Activated CD4-positive, alpha-beta T cell treated with anti-CD3 and anti-CD28 coated beads, Interleukin-2, amount 10 ng/mL, durations not matched to agents 24 days and 14 days (primary cell): Measurements from ENCODE around the gene MLF1. TPM values are rescaled to one million over a fixed set of nuclear protein-coding genes. Genes with fewer than 3 reads are reported as not detected.

Source experiments
- DNase-seq: peaks from one replicate; pipeline ENCODE4 v3.0.0; 2022
- H3K27ac Mint-ChIP-seq: one replicate; pipeline ENCODE4 v1.8.0; 2022; ENCODE audit warnings: mild to moderate bottlenecking, mixed read lengths
- H3K27me3 Mint-ChIP-seq: one replicate; pipeline ENCODE4 v1.8.0; 2022; ENCODE audit warnings: mixed read lengths
- H3K36me3 Mint-ChIP-seq: one replicate; pipeline ENCODE4 v1.8.0; 2022; ENCODE audit warnings: low read depth, mild to moderate bottlenecking, mixed read lengths
- H3K4me1 Mint-ChIP-seq: one replicate; pipeline ENCODE4 v1.8.0; 2021; ENCODE audit warnings: mixed read lengths
- H3K4me3 Mint-ChIP-seq: one replicate; pipeline ENCODE4 v1.8.0; 2022; ENCODE audit warnings: mild to moderate bottlenecking, moderate library complexity, mixed read lengths
- H3K9me3 Mint-ChIP-seq: one replicate; pipeline ENCODE4 v1.8.0; 2021; ENCODE audit warnings: mixed read lengths
- intact Hi-C: fragments of 100-400 bp; cut with micrococcal nuclease; formaldehyde crosslinking; loops from one replicate; pipeline ENCODE4 v1.15.1; 2023
- total RNA-seq: library from RNA; stranded (reverse); gene quantifications from 2 replicates; pipeline ENCODE4 v1.2.3, GENCODE V29; 2022

Gene MLF1
- total RNA-seq, 1 donor from 2014 or later = 0.77 TPM

DNA sequence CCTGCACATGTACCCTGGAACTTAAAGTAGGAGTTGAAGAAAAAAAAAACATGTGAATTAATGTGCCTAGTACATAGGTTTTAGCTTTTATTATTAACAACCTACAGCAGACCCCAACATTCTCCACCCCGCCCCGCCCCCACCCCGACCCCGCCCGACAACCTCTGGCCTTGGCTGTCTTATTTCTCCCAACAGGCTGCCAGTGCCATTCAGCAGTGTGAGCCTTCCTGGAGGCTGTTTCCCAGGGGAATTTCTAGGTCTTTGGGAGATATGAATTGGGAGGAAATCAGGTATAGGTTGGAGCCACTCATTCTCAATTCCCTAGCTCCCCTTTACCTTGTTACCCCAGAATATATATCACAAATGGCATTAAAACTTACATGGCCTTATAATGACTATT is 8.3 kb upstream of the MLF1 start:
- no peaks in the 10 kb centered on the region for H3K9me3 Mint-ChIP-seq
- H3K4me1 Mint-ChIP-seq = no peaks in the 10 kb centered on the region
- no peak overlapping the region for H3K4me3 Mint-ChIP-seq
- no peaks in the 10 kb centered on the region for H3K36me3 Mint-ChIP-seq
- DNase-seq = no peak
- no peaks in the 10 kb centered on the region for H3K27me3 Mint-ChIP-seq
- no peak overlapping the region for H3K27ac Mint-ChIP-seq
- intact Hi-C loops = no loop called here

DNA sequence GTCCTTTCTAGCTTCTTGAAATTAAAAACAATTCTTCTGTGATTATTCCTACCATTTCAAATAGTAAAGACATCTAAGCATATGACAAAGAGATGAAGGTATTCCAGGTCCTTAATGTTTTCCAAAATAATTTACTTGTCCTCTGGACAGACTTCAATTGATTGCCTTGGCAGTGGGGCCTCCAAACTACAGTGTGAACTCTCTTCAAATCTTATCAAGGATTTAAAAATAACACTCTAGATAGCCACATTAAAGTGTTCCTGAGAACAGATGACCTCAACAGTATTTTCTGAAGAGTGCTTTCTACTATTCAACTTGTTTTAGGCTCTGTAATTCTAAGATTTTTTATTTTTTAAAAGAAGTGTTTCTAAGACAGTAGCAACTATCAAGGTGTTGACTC is 7.9 kb upstream of the MLF1 start:
- H3K36me3 Mint-ChIP-seq = no peaks in the 10 kb centered on the region
- no peak for DNase-seq
- intact Hi-C loops = no loop called here
- no peak overlapping the region for H3K4me3 Mint-ChIP-seq
- H3K27me3 Mint-ChIP-seq = no peaks in the 10 kb centered on the region
- H3K4me1 Mint-ChIP-seq = no peaks in the 10 kb centered on the region
- no peaks in the 10 kb centered on the region for H3K9me3 Mint-ChIP-seq
- H3K27ac Mint-ChIP-seq = no peak overlapping the region

DNA sequence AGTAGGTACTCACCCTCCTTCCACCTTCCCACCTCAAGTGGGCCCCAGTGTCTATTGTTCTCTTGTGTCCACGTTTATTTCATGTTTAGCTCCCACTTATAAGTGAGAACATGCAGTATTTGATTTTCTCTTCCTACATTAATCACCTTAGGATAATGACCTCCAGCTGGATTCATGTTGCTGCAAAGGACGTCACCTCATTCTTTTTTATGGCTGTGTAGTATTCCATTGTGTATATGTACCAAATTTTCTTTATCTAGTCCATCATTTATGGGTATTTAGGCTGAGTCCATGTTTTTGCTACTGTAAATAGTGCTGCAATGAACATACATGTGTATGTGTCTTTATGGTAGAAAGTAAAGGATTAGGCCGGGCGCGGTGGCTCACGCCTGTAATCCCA is 5.9 kb upstream of the MLF1 start:
- Mint-ChIP-seq H3K27me3 (peaks cover 8% of the 10 kb centered on the region), H3K36me3 (no peaks in the 10 kb centered on the region), H3K27ac (no peak overlapping the region), H3K4me3 (no peak overlapping the region), H3K4me1 (no peaks in the 10 kb centered on the region), H3K9me3 (no peaks in the 10 kb centered on the region)
- DNase-seq = no peak
- intact Hi-C loops = no loop called here

DNA sequence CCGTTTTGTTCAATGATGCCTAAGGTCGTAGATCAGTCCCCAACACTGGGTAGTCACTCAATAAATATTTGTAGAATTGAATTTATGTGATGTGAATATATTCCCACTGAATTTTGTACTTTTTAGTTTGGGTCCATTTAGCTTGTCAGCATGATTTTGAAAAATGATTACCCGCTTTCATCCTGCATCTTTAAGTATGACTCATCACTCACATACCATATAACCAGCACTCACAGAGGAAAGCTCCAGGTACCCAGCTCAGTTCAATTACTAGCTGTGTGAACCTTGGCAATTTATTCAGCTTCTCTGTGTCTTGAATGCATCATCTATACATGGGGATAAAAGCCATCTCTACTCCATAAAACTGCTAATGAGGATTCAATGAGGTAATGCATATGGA is 2.2 kb upstream of the MLF1 start:
- Mint-ChIP-seq H3K4me1 (peaks cover 8% of the 10 kb centered on the region), H3K27ac (no peak overlapping the region), H3K4me3 (no peak overlapping the region), H3K9me3 (peaks cover 5% of the 10 kb centered on the region), H3K27me3 (peaks cover 28% of the 10 kb centered on the region), H3K36me3 (no peaks in the 10 kb centered on the region)
- no peak for DNase-seq
- intact Hi-C loops = no loop called here

DNA sequence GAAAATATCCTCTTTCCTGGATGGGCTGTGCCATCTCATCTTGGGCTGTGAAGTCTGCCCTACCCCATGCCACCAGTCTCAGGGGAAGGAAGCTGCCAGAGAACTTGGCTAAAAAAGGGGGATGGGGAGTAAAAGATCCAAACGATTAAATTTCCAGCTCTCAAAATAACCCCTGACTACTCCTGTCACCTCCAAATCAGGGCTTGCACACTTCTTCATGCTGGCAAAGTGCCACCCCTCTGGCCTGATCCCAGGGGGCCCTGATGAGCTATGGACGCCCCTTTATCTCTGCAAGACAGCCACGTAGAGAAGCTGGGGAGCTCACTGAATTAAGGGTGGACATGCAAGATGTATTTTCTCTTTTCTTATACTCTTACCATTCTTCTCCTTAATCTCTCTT is 1.2 kb upstream of the MLF1 start:
- Mint-ChIP-seq H3K4me3 (no peak overlapping the region), H3K27me3 (peaks cover 28% of the 10 kb centered on the region), H3K27ac (no peak overlapping the region), H3K36me3 (no peaks in the 10 kb centered on the region), H3K9me3 (peaks cover 5% of the 10 kb centered on the region), H3K4me1 (peaks cover 8% of the 10 kb centered on the region)
- intact Hi-C loops = loop anchor here (5.0 kb wide), 1 partner anchor 73 kb away; the partner anchor contains the start of gene GFM1
- DNase-seq = no peak

DNA sequence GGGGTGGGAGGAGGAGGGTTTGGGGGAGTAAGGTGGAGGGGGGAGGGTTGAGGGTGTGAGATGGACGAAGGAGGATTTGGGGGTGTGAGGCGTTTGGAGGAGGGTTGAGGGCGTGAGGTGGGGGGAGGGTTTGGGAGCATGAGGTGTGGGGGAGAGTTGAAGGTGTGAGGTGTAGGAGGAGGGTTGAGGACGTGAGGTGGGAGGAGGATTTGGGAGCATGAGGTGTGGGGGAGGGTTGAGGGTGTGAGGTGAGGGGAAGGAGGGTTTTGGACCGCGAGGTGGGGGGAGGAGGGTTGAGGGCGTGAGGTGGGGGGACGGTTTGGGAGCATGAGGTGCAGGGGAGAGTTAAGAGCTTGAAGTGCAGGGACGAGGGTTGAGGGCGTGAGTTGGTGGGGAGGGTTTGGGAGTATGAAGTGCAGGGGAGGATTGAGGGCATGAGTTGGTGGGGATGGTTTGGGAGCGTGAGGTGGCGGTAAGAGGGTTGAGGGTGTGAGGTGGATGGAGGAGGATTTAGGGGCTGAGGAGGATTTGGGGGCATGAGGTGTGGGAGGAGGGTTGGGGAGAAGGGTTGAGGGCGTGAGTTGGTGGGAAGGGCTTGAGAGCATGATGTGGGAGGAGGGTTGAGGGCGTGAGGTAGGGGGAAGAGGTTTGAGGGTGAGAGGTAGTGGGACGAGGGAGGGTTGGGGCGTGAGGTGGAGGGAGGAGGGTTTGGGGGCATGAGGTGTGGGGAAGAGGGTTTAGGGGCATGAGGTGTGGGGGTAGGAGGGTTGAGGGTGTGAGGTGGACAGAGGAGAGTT is 1.2 kb downstream of the MLF1 start:
- DNase-seq = no peak
- H3K4me3 Mint-ChIP-seq = no peak overlapping the region
- H3K27me3 Mint-ChIP-seq = peaks cover 29% of the 10 kb centered on the region
- peaks cover 8% of the 10 kb centered on the region for H3K4me1 Mint-ChIP-seq
- intact Hi-C loops = loop anchor here (5.0 kb wide), 1 partner anchor 70 kb away; the partner anchor contains the start of gene GFM1
- no peaks in the 10 kb centered on the region for H3K36me3 Mint-ChIP-seq
- H3K9me3 Mint-ChIP-seq = peaks cover 5% of the 10 kb centered on the region
- H3K27ac Mint-ChIP-seq = no peak overlapping the region

DNA sequence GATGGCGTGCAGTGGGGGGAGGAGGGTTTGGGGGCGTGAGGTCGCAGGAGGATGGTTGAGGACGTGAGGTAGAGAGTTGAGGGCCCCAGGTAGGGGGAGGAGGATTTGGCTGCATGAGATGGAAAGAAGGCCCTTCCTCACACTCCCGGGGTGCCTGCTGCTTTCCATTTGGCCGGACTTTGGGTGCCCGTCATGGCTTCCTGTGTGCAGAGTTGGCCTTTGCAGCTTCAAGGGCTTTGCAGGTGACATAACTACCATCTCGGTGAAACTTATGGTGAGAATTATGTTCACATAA is 1.7 kb downstream of the MLF1 start:
- intact Hi-C loops = loop anchor here (5.0 kb wide), 1 partner anchor 70 kb away; the partner anchor contains the start of gene GFM1
- H3K4me1 Mint-ChIP-seq = peaks cover 8% of the 10 kb centered on the region
- peaks cover 29% of the 10 kb centered on the region for H3K27me3 Mint-ChIP-seq
- H3K9me3 Mint-ChIP-seq = peaks cover 5% of the 10 kb centered on the region
- no peak for DNase-seq
- no peak overlapping the region for H3K4me3 Mint-ChIP-seq
- no peaks in the 10 kb centered on the region for H3K36me3 Mint-ChIP-seq
- no peak overlapping the region for H3K27ac Mint-ChIP-seq

DNA sequence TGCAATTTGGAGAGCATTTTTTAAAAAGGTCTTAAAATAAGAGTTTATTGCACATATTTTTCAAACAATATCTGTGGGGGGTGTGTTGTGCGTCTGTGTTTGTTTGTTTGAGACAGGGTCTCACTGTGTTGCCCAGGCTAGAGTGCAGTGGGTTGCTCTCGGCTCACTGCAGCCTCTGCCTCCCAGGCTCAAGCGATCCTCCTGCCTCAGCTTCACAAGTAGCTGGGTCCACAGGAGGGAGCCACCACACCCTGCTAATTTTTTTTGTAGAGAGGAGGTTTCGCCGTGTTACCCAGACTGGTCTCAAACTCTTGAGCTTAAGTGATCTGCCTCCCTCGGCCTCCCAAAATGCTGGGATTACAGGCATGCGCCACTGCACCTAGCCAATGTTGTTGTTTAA is 2.7 kb downstream of the MLF1 start:
- no peak overlapping the region for H3K27ac Mint-ChIP-seq
- no peaks in the 10 kb centered on the region for H3K36me3 Mint-ChIP-seq
- intact Hi-C loops = loop anchor here (5.0 kb wide), 1 partner anchor 69 kb away; the partner anchor contains the start of gene GFM1
- H3K27me3 Mint-ChIP-seq = peaks cover 29% of the 10 kb centered on the region
- DNase-seq = no peak
- H3K9me3 Mint-ChIP-seq = peaks cover 5% of the 10 kb centered on the region
- peaks cover 8% of the 10 kb centered on the region for H3K4me1 Mint-ChIP-seq
- H3K4me3 Mint-ChIP-seq = no peak overlapping the region

DNA sequence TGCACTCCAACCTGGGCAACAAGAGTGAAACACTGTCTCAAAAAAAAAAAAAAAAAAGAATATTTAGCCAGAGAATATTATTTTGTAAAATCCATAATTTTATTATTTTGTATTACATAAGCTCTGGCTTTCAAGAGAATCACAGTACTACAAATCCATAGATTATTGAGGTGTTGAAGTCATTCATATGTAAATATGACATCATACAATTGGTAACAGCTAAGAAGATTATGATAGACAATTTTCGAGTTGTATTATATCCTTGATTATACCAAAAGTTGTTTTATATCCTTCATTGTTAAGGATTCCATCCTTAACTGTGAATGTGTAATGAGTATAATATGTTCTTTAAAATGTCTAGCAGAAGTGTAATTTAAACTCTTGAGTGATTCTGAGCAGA is 3.7 kb downstream of the MLF1 start:
- Mint-ChIP-seq H3K4me3 (no peak overlapping the region), H3K4me1 (peaks cover 8% of the 10 kb centered on the region), H3K9me3 (peaks cover 5% of the 10 kb centered on the region), H3K27me3 (peaks cover 24% of the 10 kb centered on the region), H3K36me3 (no peaks in the 10 kb centered on the region), H3K27ac (no peak overlapping the region)
- DNase-seq = no peak
- intact Hi-C loops = loop anchor here (5.0 kb wide), 1 partner anchor 68 kb away; the partner anchor contains the start of gene GFM1

DNA sequence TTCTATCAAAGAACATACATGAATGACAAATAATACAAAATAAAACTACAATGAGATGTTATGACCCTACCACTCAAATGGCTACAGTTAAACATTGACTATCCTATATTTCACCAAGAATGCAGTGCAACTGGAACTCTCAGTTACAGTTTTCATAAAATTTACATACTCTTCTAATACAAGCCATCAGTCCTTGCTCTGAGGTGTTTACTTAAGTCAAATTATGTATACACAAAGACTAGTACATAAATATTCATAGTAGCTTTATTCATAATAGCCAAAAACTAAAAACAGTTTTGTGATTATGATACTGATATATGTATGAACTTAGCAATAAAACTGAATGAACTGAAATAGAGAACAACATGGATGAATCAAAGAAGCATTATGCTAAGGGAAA is 19.2 kb downstream of the MLF1 start:
- Mint-ChIP-seq H3K27ac (no peak overlapping the region), H3K9me3 (no peaks in the 10 kb centered on the region), H3K27me3 (peaks cover 14% of the 10 kb centered on the region), H3K36me3 (no peaks in the 10 kb centered on the region), H3K4me1 (no peaks in the 10 kb centered on the region), H3K4me3 (no peak overlapping the region)
- intact Hi-C loops = no loop called here
- DNase-seq = no peak

DNA sequence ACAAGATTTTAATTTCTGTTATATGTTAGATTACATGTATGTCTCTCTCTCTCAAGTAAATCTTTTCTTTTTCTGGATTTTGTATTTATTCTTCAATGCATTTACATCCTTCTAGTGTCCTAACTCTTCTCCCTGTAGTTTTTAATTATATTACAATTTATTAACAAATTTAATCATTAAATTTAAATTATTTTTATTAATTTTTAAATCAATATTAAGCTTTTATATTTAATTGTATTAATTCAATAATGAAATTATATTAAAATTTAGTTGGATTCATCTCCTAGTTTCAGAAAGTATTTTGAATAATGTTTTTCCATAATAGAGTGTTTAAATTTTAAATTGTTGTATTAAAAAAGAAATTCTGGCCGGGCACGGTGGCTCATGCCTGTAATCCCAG is 29.8 kb downstream of the MLF1 start:
- Mint-ChIP-seq H3K27ac (no peak overlapping the region), H3K4me3 (no peak overlapping the region), H3K4me1 (no peaks in the 10 kb centered on the region), H3K36me3 (no peaks in the 10 kb centered on the region), H3K27me3 (no peaks in the 10 kb centered on the region), H3K9me3 (no peaks in the 10 kb centered on the region)
- DNase-seq = no peak
- intact Hi-C loops = no loop called here

DNA sequence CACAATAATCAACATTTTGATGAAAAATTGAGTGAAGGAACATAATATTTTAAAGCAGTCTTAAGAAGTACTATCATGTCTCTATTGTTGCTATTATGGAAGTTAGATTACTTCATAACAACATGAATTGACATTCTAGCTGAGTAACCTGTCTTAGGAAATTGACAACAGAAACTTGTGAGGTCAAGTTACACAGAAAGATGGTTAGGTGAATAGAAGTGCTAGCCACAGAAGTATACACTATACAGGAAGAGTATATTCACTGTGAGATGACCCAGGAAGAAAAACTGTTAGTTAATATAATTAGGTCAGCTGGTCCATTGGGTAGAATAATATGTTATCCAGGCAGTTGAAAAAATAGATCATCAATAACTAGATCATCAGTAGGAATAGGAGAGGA is 31.2 kb downstream of the MLF1 start:
- no peak overlapping the region for H3K4me3 Mint-ChIP-seq
- H3K27me3 Mint-ChIP-seq = no peaks in the 10 kb centered on the region
- H3K36me3 Mint-ChIP-seq = no peaks in the 10 kb centered on the region

DNA sequence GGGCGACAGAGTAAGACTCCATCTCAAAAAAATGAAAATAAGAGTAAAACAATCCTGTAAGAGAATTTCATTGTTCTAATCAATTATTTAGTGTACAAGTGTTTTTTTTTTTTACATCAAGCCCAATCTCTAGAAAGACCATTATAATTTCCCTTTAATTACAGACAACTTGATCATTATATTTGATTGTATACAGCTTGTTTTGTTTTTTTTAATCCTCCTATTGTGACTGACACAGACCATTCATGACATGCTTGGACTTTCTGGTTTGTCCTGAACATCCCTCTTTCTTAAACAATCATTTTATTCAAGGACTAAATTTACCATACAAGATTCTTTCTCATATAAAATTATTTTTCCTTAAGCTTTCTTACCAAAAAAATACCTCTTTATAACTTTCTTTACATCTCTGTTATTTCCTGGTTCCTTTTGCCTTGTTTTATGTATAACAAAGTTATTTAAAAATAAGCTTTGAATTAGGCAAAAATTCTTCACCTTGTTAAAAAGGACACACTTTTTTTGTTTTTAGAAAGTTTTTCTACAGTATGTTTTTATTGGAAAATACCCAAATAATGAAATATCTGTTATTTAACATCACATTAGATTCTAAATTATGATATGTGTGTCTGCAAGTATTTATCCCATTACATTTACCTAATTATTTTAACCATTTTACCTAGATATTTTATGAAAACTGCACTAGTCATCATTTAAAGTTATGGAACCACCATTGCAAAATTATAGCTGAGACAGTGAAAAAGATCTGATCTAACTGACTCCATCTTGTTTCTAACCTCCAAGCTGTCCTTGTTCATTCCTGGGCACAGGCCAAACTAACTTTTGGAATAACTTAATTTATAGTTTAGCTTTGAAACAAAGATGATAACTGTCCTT is 47.2 kb downstream of the MLF1 start:
- Mint-ChIP-seq H3K4me3 (no peak overlapping the region), H3K36me3 (no peaks in the 10 kb centered on the region), H3K27ac (no peak overlapping the region), H3K4me1 (no peaks in the 10 kb centered on the region), H3K27me3 (no peaks in the 10 kb centered on the region), H3K9me3 (peaks cover 10% of the 10 kb centered on the region)
- no peak for DNase-seq
- intact Hi-C loops = no loop called here

More for the DNA sequence above, 31.2 kb downstream of the MLF1 start:
- Mint-ChIP-seq H3K4me1 (no peaks in the 10 kb centered on the region), H3K27ac (no peak overlapping the region), H3K9me3 (no peaks in the 10 kb centered on the region)
- intact Hi-C loops = no loop called here
- no peak for DNase-seq

DNA sequence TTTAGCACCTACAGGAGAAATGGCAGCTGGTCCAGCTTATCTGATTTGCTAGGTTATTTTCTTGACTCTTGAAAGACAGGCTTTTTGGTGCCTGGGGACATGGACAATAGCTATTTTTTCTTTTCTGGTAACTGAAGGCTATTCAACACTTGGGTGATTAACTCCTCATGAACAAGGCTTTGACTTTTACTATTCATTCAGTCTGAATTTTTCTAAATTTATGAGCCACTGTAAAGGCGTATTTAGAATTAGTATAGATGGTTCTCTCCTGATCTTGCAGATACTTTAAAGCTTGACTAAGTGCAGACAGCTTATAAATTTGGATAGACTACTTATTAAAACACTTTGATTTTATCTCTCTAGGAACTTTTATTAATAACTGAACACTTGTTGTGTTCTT is 54.9 kb downstream of the MLF1 start:
- no peak overlapping the region for H3K27ac Mint-ChIP-seq
- no peak for DNase-seq
- H3K4me3 Mint-ChIP-seq = no peak overlapping the region
- peaks cover 6% of the 10 kb centered on the region for H3K9me3 Mint-ChIP-seq
- H3K4me1 Mint-ChIP-seq = no peaks in the 10 kb centered on the region
- intact Hi-C loops = no loop called here
- no peaks in the 10 kb centered on the region for H3K36me3 Mint-ChIP-seq
- peaks cover 5% of the 10 kb centered on the region for H3K27me3 Mint-ChIP-seq
